AG10803 (cell line): ENCODE measurements around the gene RNF121.

Experiments used
- DNase-seq: peaks from one replicate; pipeline ENCODE4 v3.0.0; 2010; ENCODE audit warnings: low read depth
- H3K4me3 ChIP-seq: 2 replicates; pipeline ENCODE4 v1.5.1; 2011; ENCODE audit warnings: mild to moderate bottlenecking, low read length, control low read depth
- CTCF ChIP-seq: conservative IDR thresholded peaks from 2 replicates; pipeline ENCODE4 v1.5.1; 2011; ENCODE audit warnings: mild to moderate bottlenecking, low read length, control low read depth, inconsistent platforms

RNF121 gene

DNA sequence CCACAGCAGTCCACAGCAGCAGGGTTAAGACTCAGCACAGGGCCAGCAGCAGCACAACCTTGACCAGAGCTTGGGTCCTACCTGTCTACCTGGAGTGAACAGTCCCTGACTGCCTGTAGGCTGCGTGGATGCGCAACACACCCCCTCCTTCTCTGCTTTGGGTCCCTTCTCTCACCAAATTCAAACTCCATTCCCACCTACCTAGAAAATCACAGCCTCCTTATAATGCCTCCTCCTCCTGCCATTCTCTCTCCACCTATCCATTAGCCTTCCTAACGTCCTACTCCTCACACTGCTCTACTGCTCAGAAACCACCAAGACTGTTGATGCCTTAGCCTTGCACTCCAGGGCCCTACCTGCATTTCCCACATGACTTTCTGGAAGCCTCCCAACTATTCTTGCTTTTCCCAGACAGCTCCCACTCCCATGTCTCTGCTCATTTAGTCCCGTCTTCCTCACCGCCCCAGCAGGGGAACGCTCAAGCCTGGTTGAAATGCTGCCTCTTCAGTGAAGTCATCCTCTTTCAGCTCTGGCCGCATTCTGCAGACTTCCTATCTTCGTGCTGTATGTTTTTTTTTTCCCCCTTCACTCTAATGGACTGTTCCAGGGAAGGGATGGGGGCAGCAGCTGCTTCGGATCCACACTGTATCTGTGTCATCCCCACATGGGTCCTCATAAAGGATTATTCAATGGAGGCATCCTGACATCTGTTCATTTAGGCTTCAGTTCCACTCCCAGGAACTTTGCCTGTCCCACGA is 73.2 kb downstream of the RNF121 start:
- no peak for TF ChIP-seq CTCF
- DNase-seq: no peak
- no peak overlapping the region for H3K4me3 ChIP-seq

GRCh38 chr11:72002841-72003775 is 74.3 kb downstream of the RNF121 start:
- TF ChIP-seq CTCF: no peak

DNA sequence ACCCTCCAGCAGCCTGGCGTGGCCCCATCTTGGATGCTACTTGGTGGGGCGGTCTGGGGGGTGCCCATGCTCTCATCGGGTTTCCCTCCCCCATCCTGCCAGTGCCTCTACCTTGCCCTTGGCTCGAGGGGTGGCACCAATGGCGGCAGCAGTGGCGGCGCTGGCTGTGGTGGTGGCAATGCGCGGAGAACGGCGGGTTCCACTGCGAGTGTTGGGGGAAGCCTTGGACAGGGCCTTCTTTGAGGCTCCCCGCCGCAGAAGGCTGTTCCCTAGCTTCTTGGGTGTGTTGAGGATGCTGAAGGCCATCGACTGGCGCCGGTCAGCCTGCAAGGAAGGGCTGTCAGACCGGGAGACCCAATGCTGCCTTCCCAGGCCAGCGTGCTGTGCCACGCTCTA is 74.9 kb downstream of the RNF121 start:
- TF ChIP-seq CTCF: no peak
- no peak for DNase-seq
- H3K4me3 ChIP-seq: no peak overlapping the region

More at GRCh38 chr11:72002841-72003775, 74.3 kb downstream of the RNF121 start:
- no peak overlapping the region for H3K4me3 ChIP-seq
- DNase-seq: no peak

- H3K4me3 ChIP-seq: no peak overlapping the region
- DNase-seq: no peak
Observed at GRCh38 chr11:72004515-72005346, 75.9 kb downstream of the RNF121 start.

GRCh38 chr11:72005347-72006260 is 76.8 kb downstream of the RNF121 start:
- no peak for TF ChIP-seq CTCF
- no peak overlapping the region for H3K4me3 ChIP-seq
- no peak for DNase-seq

More at GRCh38 chr11:72004515-72005346, 75.9 kb downstream of the RNF121 start:
- no peak for TF ChIP-seq CTCF
